Prostate gland (tissue), 2 donors: ENCODE data around the gene CLCA4.

Experiments used
- POLR2A ChIP-seq: fragments of 450-650 bp; IDR thresholded peaks from one replicate; pipeline ENCODE4 v1.6.1; 2016; ENCODE audit warnings: antibody characterized with exemption, mild to moderate bottlenecking
- POLR2AphosphoS5 ChIP-seq: sonication (generic); formaldehyde crosslinking; IDR thresholded peaks from one replicate; pipeline ENCODE4 v1.6.1; 2017; ENCODE audit warnings: antibody characterized with exemption
- TF ChIP-seq, protein P1 (sequence below), 4 experiments: fragments of 200-600 bp in 2 of 4; fragments of 450-650 bp in 2 of 4; sonication (generic) in 2 of 4; IDR thresholded peaks; 1 replicate in 3 of 4; 2 replicates in 1 of 4; pipeline ENCODE4 v1.5.1; 2016 to 2019; ENCODE audit warnings: antibody characterized with exemption in 4 of 4, mild to moderate bottlenecking in 2 of 4, moderate library complexity in 2 of 4

DNA sequence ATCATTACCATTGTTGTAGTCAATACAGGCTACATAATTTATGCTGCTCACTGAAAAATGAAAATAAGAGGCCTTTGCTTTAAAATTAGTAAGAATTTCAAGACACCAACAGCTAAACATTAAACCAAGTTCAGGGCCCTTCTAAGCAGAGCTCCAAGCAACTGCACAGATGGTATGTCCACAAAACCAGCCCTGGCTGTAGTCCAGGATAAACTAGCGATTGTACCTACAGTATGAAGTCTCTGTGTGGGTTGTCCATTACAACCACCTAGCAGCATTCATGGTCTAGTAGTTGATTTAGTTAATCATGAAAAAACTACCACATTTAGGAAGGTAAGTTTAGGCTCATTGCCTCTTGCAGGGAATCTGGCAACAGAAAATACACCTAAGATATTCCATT, 35.3 kb downstream of the CLCA4 start:
- TF ChIP-seq POLR2A: no peak
- TF ChIP-seq, protein P1, sequence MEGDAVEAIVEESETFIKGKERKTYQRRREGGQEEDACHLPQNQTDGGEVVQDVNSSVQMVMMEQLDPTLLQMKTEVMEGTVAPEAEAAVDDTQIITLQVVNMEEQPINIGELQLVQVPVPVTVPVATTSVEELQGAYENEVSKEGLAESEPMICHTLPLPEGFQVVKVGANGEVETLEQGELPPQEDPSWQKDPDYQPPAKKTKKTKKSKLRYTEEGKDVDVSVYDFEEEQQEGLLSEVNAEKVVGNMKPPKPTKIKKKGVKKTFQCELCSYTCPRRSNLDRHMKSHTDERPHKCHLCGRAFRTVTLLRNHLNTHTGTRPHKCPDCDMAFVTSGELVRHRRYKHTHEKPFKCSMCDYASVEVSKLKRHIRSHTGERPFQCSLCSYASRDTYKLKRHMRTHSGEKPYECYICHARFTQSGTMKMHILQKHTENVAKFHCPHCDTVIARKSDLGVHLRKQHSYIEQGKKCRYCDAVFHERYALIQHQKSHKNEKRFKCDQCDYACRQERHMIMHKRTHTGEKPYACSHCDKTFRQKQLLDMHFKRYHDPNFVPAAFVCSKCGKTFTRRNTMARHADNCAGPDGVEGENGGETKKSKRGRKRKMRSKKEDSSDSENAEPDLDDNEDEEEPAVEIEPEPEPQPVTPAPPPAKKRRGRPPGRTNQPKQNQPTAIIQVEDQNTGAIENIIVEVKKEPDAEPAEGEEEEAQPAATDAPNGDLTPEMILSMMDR (IDR thresholded peaks at IDR 0.05): no peak
- TF ChIP-seq POLR2AphosphoS5: no peak
